Endothelial cell of umbilical vein (primary cell): ENCODE data around the gene SYT7. TPM values are rescaled to one million over a fixed set of nuclear protein-coding genes. Genes with fewer than 3 reads are reported as not detected.

Experiments
- BruUV-seq: library from RNA; stranded (reverse); fragments of 400-500 nt; replicated peaks from 2 replicates; lab custom pipeline; 2021; lab: Mats Ljungman, UMichigan
- CTCF ChIA-PET: fragments of 300-600, 350-600 bp; sonication (Branson Sonifier 250); formaldehyde crosslinking; loops from one replicate; lab custom pipeline; 2021; ENCODE audit warnings: antibody characterized with exemption, inconsistent platforms; lab: Charles Lee
- POLR2A ChIA-PET: fragments of 300-600, 350-600 bp; sonication (Branson Sonifier 250); formaldehyde crosslinking; loops from one replicate; lab custom pipeline; 2021; ENCODE audit warnings: antibody characterized with exemption, inconsistent platforms; lab: Charles Lee
- DNase-seq: peaks from one replicate; pipeline ENCODE4 v3.0.0-alpha.2; 2011; ENCODE audit warnings: low read depth, low spot score
- FAIRE-seq: peaks from 2 replicates; lab custom pipeline; 2011; peaks lifted over from hg19 to GRCh38; lab: Jason Lieb, UNC
- H2AFZ ChIP-seq: 2 replicates; pipeline ENCODE4 v1.6.0; 2012; ENCODE audit warnings: low read depth, low read length, control low read depth, inconsistent platforms
- H3K27ac ChIP-seq: 2 replicates; pipeline ENCODE4 v1.5.1; 2011; ENCODE audit warnings: low read depth, mild to moderate bottlenecking, control low read depth, low read length, moderate library complexity; ENCODE audit not compliant: insufficient read depth
- H3K27me3 ChIP-seq, 2 experiments: 2 replicates each; pipeline versions ENCODE4 v1.6.0 to v1.6.1; 2011; ENCODE audit warnings: low read length in 2 of 2, mixed read lengths in 1 of 2; ENCODE audit not compliant: control insufficient read depth in 2 of 2, insufficient read depth in 2 of 2
- H3K36me3 ChIP-seq, 2 experiments: 2 replicates in 1 of 2; 3 replicates in 1 of 2; pipeline ENCODE4 v1.5.1; 2011; ENCODE audit warnings: low read length in 2 of 2, mild to moderate bottlenecking in 1 of 2, moderate library complexity in 1 of 2; ENCODE audit not compliant: control insufficient read depth in 2 of 2, insufficient read depth in 2 of 2; ENCODE audit errors: extremely low read depth in 1 of 2
- H3K4me1 ChIP-seq: 3 replicates; pipeline ENCODE4 v1.5.1; 2011; ENCODE audit warnings: mild to moderate bottlenecking, low read length; ENCODE audit not compliant: control insufficient read depth, insufficient read depth; ENCODE audit errors: extremely low read depth
- H3K4me2 ChIP-seq: 2 replicates; pipeline ENCODE4 v1.6.1; 2011; ENCODE audit warnings: low read length, control low read depth, mixed read lengths; ENCODE audit not compliant: insufficient read depth
- H3K4me3 ChIP-seq, 3 experiments: fragments of 200-600 bp in 1 of 3; sonication (generic), shearing (Covaris generic) in 1 of 3; replicated peaks in 1 of 3; 2 replicates each; pipeline ENCODE4 v1.5.1; 2011 to 2016; ENCODE audit warnings: control low read depth in 3 of 3, low read length in 3 of 3, mild to moderate bottlenecking in 2 of 3, inconsistent platforms in 1 of 3, low read depth in 1 of 3, moderate library complexity in 1 of 3; ENCODE audit not compliant: insufficient read depth in 1 of 3
- H3K79me2 ChIP-seq: 2 replicates; pipeline ENCODE4 v1.6.0; 2012; ENCODE audit warnings: low read length, inconsistent platforms; ENCODE audit not compliant: control insufficient read depth, insufficient read depth
- H3K9ac ChIP-seq: replicated peaks from 2 replicates; pipeline ENCODE3; 2011; ENCODE audit warnings: low read length, control low read depth; ENCODE audit not compliant: insufficient read depth; ENCODE audit errors: extremely low read depth
- H3K9me1 ChIP-seq: replicated peaks from 3 replicates; pipeline ENCODE4 v1.6.0; 2011; ENCODE audit warnings: mild to moderate bottlenecking, low read length; ENCODE audit not compliant: control insufficient read depth, insufficient read depth; ENCODE audit errors: extremely low read depth
- H3K9me3 ChIP-seq: replicated peaks from 2 replicates; pipeline ENCODE4 v1.5.1; 2012; ENCODE audit warnings: low read length, inconsistent platforms; ENCODE audit not compliant: control insufficient read depth, insufficient read depth
- H4K20me1 ChIP-seq: replicated peaks from 2 replicates; pipeline ENCODE3; 2011; ENCODE audit warnings: mild to moderate bottlenecking, low read length; ENCODE audit not compliant: control insufficient read depth, insufficient read depth; ENCODE audit errors: extremely low read depth
- EZH2 ChIP-seq: IDR thresholded peaks from 2 replicates; pipeline ENCODE4 v1.6.1; 2012; ENCODE audit warnings: borderline replicate concordance, low read depth, mild to moderate bottlenecking, moderate library complexity, low read length, inconsistent platforms; ENCODE audit not compliant: severe bottlenecking
- FOS ChIP-seq: IDR thresholded peaks from 2 replicates; pipeline ENCODE4 v1.6.1; 2011; ENCODE audit warnings: mild to moderate bottlenecking, low read length, moderate library complexity, borderline replicate concordance; ENCODE audit not compliant: insufficient read depth
- GATA2 ChIP-seq: IDR thresholded peaks from 2 replicates; pipeline ENCODE4 v1.7.0; 2011; ENCODE audit warnings: low read depth, mild to moderate bottlenecking, moderate library complexity, mixed read lengths, low read length; ENCODE audit not compliant: insufficient read length, insufficient read depth
- JUN ChIP-seq: IDR thresholded peaks from 2 replicates; pipeline ENCODE4 v1.6.1; 2011; ENCODE audit warnings: borderline replicate concordance, low read depth; ENCODE audit not compliant: insufficient read length, insufficient read depth
- MAX ChIP-seq: IDR thresholded peaks from 2 replicates; pipeline ENCODE4 v1.6.1; 2011; ENCODE audit not compliant: insufficient read depth, insufficient read length
- MYC ChIP-seq: IDR thresholded peaks from one replicate; pipeline ENCODE4 v1.6.1; 2011; ENCODE audit warnings: mild to moderate bottlenecking, low read depth, low read length
- POLR2A ChIP-seq: IDR thresholded peaks from 2 replicates; pipeline ENCODE4 v1.6.1; 2012; ENCODE audit warnings: low read depth, mild to moderate bottlenecking, control low read depth, low read length
- POLR2AphosphoS5 ChIP-seq: IDR thresholded peaks from 2 replicates; pipeline ENCODE4 v1.6.1; 2012; ENCODE audit warnings: low read depth, mild to moderate bottlenecking, control low read depth, low read length, moderate library complexity; ENCODE audit not compliant: insufficient read depth
- dilution Hi-C: fragments of 300-500 bp; cut with MboI; formaldehyde crosslinking; loops from one replicate; pipeline ENCODE4 v1.15.0; 2019; ENCODE audit warnings: low sequenced_read_pairs; ENCODE audit not compliant: extremely low pct_ligation_motif_present
- intact Hi-C: fragments of 100-400 bp; cut with micrococcal nuclease; formaldehyde crosslinking; loops from one replicate; pipeline ENCODE4 v1.10.0; 2022
- polyA plus RNA-seq, 4 experiments: library from polyadenylated mRNA; depleted of rRNA in 3 of 4; stranded (reverse) in 3 of 4; unstranded in 1 of 4; fragments of >200 nt; gene quantifications; 2 replicates each; pipeline versions ENCODE4 v1.2.1 to v1.2.3, GENCODE V29; 2011 to 2012; ENCODE audit warnings: missing spikeins in 1 of 4
- total RNA-seq: library from RNA; stranded (reverse); gene quantifications from 2 replicates; pipeline ENCODE4 v1.2.3, GENCODE V29; 2021
- TF ChIP-seq, protein P1 (sequence below), 2 donors: IDR thresholded peaks; 1 replicate in 1 of 2; 2 replicates in 1 of 2; pipeline ENCODE4 v1.5.1; 2011; ENCODE audit warnings: low read length in 2 of 2, mild to moderate bottlenecking in 2 of 2, moderate library complexity in 2 of 2, control low read depth in 1 of 2, inconsistent platforms in 1 of 2, low read depth in 1 of 2; ENCODE audit not compliant: insufficient read depth in 1 of 2; ENCODE audit errors: extremely low read depth in 1 of 2

Gene SYT7
- total and polyA plus RNA-seq, 2 donors (not counting 3 experiments of a cell fraction or from before 2014, with no cell fraction given): 0.08 to 0.55 TPM

- ChIA-PET POLR2A (no interaction called here), CTCF (interaction anchor here (3.1 to 3.4 kb wide), 2 partner anchors 30 to 152 kb away, joined by 12 to 16 read pairs; no protein-coding TSS in a partner anchor)
Observed at GRCh38 chr11:61486779-61487178, 94.1 kb downstream of the SYT7 start.

GRCh38 chr11:61486011-61486620 is 94.8 kb downstream of the SYT7 start:
- Histone ChIP-seq H2AFZ (no peak overlapping the region), H3K9me3 (no peaks in the 10 kb centered on the region), H3K4me1 (no peaks in the 10 kb centered on the region), H3K9ac (no peak overlapping the region), H4K20me1 (no peaks in the 10 kb centered on the region), H3K36me3 (no peaks in the 10 kb centered on the region), H3K79me2 (no peaks in the 10 kb centered on the region), H3K27ac (no peak overlapping the region), H3K9me1 (no peaks in the 10 kb centered on the region), H3K4me3 (no peak overlapping the region), H3K4me2 (no peak overlapping the region), H3K27me3 (no peaks in the 10 kb centered on the region)
- no TSS peak for BruUV-seq
- intact Hi-C loops: no loop called here
- dilution Hi-C loops: no loop called here
- FAIRE-seq: no peak
- DNase-seq: no peak
- ChIA-PET CTCF (interaction anchor here (0.6 to 3.4 kb wide), 4 partner anchors 9 to 152 kb away, joined by 3 to 16 read pairs (median 4); no protein-coding TSS in a partner anchor), POLR2A (no interaction called here)
- TF ChIP-seq MAX (no peak), GATA2 (no peak), POLR2AphosphoS5 (no peak), EZH2 (no peak), MYC (no peak), JUN (no peak), FOS (no peak), POLR2A (no peak)
- TF ChIP-seq, protein P1, sequence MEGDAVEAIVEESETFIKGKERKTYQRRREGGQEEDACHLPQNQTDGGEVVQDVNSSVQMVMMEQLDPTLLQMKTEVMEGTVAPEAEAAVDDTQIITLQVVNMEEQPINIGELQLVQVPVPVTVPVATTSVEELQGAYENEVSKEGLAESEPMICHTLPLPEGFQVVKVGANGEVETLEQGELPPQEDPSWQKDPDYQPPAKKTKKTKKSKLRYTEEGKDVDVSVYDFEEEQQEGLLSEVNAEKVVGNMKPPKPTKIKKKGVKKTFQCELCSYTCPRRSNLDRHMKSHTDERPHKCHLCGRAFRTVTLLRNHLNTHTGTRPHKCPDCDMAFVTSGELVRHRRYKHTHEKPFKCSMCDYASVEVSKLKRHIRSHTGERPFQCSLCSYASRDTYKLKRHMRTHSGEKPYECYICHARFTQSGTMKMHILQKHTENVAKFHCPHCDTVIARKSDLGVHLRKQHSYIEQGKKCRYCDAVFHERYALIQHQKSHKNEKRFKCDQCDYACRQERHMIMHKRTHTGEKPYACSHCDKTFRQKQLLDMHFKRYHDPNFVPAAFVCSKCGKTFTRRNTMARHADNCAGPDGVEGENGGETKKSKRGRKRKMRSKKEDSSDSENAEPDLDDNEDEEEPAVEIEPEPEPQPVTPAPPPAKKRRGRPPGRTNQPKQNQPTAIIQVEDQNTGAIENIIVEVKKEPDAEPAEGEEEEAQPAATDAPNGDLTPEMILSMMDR (IDR thresholded peaks at IDR 0.05; ENCODE audit: extremely low read depth in 1 of 2, insufficient read depth in 1 of 2, low read depth in 1 of 2, low read length in 2 of 2): no peak

More at GRCh38 chr11:61486779-61487178, 94.1 kb downstream of the SYT7 start:
- Histone ChIP-seq H3K27me3 (no peaks in the 10 kb centered on the region), H3K27ac (no peak overlapping the region), H3K4me2 (no peak overlapping the region), H3K9me3 (no peaks in the 10 kb centered on the region), H3K4me1 (no peaks in the 10 kb centered on the region), H3K4me3 (no peak overlapping the region), H3K36me3 (no peaks in the 10 kb centered on the region), H3K9me1 (no peaks in the 10 kb centered on the region), H3K79me2 (no peaks in the 10 kb centered on the region), H2AFZ (no peak overlapping the region), H3K9ac (no peak overlapping the region), H4K20me1 (no peaks in the 10 kb centered on the region)
- FAIRE-seq (no peak), DNase-seq (no peak)
- no TSS peak for BruUV-seq
- dilution Hi-C loops: no loop called here
- no peak for TF ChIP-seq EZH2
- intact Hi-C loops: no loop called here
